ENCODE data around the gene ACVR1. TPM values are rescaled to one million over a fixed set of nuclear protein-coding genes. Genes with fewer than 3 reads are reported as not detected.

Gene ACVR1
- total RNA-seq, 2 experiments from 2014 or later, result 8.3 to 10.1 TPM

GRCh38 chr2:157866666-157867642, 9.2 kb downstream of the ACVR1 start:
- peaks cover 36% of the 10 kb centered on the region for H3K4me1 Mint-ChIP-seq (ENCODE audit: low read depth)
- TF ChIP-seq CTCF (IDR thresholded peaks at IDR 0.05), result no peak

GRCh38 chr2:157866202-157866601, 9.9 kb downstream of the ACVR1 start:
- H3K4me3 Mint-ChIP-seq, result no peak overlapping the region
- CTCF ChIA-PET, result no interaction called here
- POLR2A ChIA-PET, result interaction anchor here (1.6 kb wide), 1 partner anchor 10 kb away, joined by 8 read pairs; the partner anchor contains the start of gene ACVR1

More at GRCh38 chr2:157866666-157867642, 9.2 kb downstream of the ACVR1 start:
- Mint-ChIP-seq H3K4me3 (no peak overlapping the region), H3K27ac (no peak overlapping the region), H3K36me3 (ENCODE audit: low read depth) (peaks cover 5% of the 10 kb centered on the region), H3K9me3 (no peaks in the 10 kb centered on the region), H3K27me3 (no peaks in the 10 kb centered on the region)
- intact Hi-C loops (cut with micrococcal nuclease), result no loop called here
- ATAC-seq, result no peak
- no peak for DNase-seq
- CTCF ChIA-PET, result no interaction called here
- POLR2A ChIA-PET, result interaction anchor here (0.5 to 1.6 kb wide), 2 partner anchors 9 to 764 kb away, joined by 3 to 8 read pairs; partner anchors contain the start of gene ACVR1

GRCh38 chr2:157864857-157865430, 11.2 kb downstream of the ACVR1 start:
- TF ChIP-seq CTCF (IDR thresholded peaks at IDR 0.05), result no peak
- no peaks in the 10 kb centered on the region for H3K9me3 Mint-ChIP-seq
- ChIA-PET CTCF (interaction anchor here (1.2 kb wide), 1 partner anchor 14 kb away, joined by 5 read pairs; no protein-coding TSS in a partner anchor), POLR2A (no interaction called here)
- H3K4me1 Mint-ChIP-seq (ENCODE audit: low read depth), result peaks cover 25% of the 10 kb centered on the region
- intact Hi-C loops (cut with micrococcal nuclease), result no loop called here
- H3K27me3 Mint-ChIP-seq, result no peaks in the 10 kb centered on the region
- H3K36me3 Mint-ChIP-seq (ENCODE audit: low read depth), result peaks cover 5% of the 10 kb centered on the region
- no peak overlapping the region for H3K27ac Mint-ChIP-seq
- DNase-seq, result no peak
- H3K4me3 Mint-ChIP-seq, result no peak overlapping the region
- peak; percentile 13 for ATAC-seq

More at GRCh38 chr2:157866202-157866601, 9.9 kb downstream of the ACVR1 start:
- Mint-ChIP-seq H3K36me3 (ENCODE audit: low read depth) (peaks cover 5% of the 10 kb centered on the region), H3K27ac (no peak overlapping the region), H3K4me1 (ENCODE audit: low read depth) (peaks cover 32% of the 10 kb centered on the region), H3K9me3 (no peaks in the 10 kb centered on the region), H3K27me3 (no peaks in the 10 kb centered on the region)
- TF ChIP-seq CTCF (IDR thresholded peaks at IDR 0.05), result no peak
- intact Hi-C loops (cut with micrococcal nuclease), result no loop called here
- no peak for ATAC-seq
- DNase-seq, result no peak

GRCh38 chr2:157858846-157859245, 17.3 kb downstream of the ACVR1 start:
- Mint-ChIP-seq H3K9me3 (no peaks in the 10 kb centered on the region), H3K27me3 (no peaks in the 10 kb centered on the region), H3K36me3 (ENCODE audit: low read depth) (peaks cover 17% of the 10 kb centered on the region), H3K4me3 (no peak overlapping the region), H3K27ac (no peak overlapping the region), H3K4me1 (ENCODE audit: low read depth) (peaks cover 17% of the 10 kb centered on the region)
- ATAC-seq, result no peak
- ChIA-PET POLR2A (no interaction called here), CTCF (no interaction called here)
- TF ChIP-seq CTCF (IDR thresholded peaks at IDR 0.05), result no peak
- intact Hi-C loops (cut with micrococcal nuclease), result no loop called here
- DNase-seq, result no peak

GRCh38 chr2:157857881-157858280, 18.2 kb downstream of the ACVR1 start:
- ATAC-seq (no peak), DNase-seq (no peak)
- Mint-ChIP-seq H3K27ac (peak overlapping the region; percentile 9), H3K9me3 (no peaks in the 10 kb centered on the region), H3K27me3 (no peaks in the 10 kb centered on the region), H3K36me3 (ENCODE audit: low read depth) (peaks cover 17% of the 10 kb centered on the region), H3K4me1 (ENCODE audit: low read depth) (peaks cover 26% of the 10 kb centered on the region), H3K4me3 (no peak overlapping the region)
- no peak for TF ChIP-seq CTCF (IDR thresholded peaks at IDR 0.05)
- CTCF ChIA-PET, result no interaction called here
- intact Hi-C loops (cut with micrococcal nuclease), result no loop called here
- POLR2A ChIA-PET, result no interaction called here
